HUES48 (cell line): ENCODE results near the gene CTNNBL1.

ENCODE experiments used
- H3K27ac ChIP-seq: one replicate; pipeline ENCODE4 v1.7.0; 2013; ENCODE audit warnings: low read depth, low read length, inconsistent platforms
- H3K27me3 ChIP-seq: 2 replicates; pipeline ENCODE4 v1.6.1; 2013; ENCODE audit warnings: mild to moderate bottlenecking, low read length; ENCODE audit not compliant: control insufficient read depth, insufficient read depth
- H3K36me3 ChIP-seq: 2 replicates; pipeline ENCODE4 v1.6.1; 2013; ENCODE audit warnings: low read length; ENCODE audit not compliant: control insufficient read depth, insufficient read depth
- H3K4me1 ChIP-seq: 2 replicates; pipeline ENCODE4 v1.6.1; 2013; ENCODE audit warnings: mild to moderate bottlenecking, low read length; ENCODE audit not compliant: control insufficient read depth, insufficient read depth
- H3K4me3 ChIP-seq: 2 replicates; pipeline ENCODE4 v1.5.1; 2013; ENCODE audit warnings: mild to moderate bottlenecking, low read depth, low read length
- H3K9ac ChIP-seq: 2 replicates; pipeline ENCODE4 v1.6.1; 2013; ENCODE audit warnings: mild to moderate bottlenecking, low read depth, low read length, moderate library complexity
- H3K9me3 ChIP-seq: 2 replicates; pipeline ENCODE4 v1.6.1; 2013; ENCODE audit warnings: low read length; ENCODE audit not compliant: control insufficient read depth, insufficient read depth

CTNNBL1 gene

DNA sequence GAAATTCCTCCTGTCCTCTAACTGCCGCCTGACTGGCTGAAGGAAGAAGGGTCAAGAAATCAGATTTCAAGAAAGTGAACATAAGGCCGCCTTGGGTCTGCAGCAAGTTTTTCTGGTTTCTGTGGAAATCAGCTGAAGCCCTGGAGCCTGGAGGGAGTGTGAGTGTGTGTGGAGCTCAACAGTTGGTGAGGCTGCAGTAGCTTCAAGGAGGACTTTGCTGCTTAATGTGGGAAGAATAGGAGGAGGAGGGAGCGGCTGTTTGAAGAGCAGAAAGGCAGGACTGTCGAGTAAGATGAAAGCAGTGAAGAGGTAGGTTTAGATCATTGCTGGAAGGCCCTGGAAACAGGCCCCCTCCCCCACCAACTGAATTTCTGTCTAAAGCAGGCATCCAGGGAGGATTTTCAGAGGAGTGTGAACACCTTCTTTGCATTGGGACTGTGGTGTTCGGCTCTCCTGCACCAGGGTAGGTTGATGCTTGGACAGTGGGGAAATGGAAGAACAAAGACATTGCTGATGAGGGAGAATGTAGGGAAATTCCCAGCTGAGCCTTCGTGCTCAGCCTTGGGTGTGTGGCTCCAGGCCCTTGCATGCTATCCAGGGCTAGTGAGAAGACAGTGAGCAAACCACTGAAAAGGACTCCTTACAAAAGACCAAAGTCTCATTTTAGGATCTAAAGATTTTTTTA is 129.6 kb downstream of the CTNNBL1 start:
- Histone ChIP-seq H3K4me3 (no peak overlapping the region), H3K9ac (peak overlapping the region; percentile 22; the same call in 1 of the 2 replicates), H3K9me3 (no peaks in the 10 kb centered on the region), H3K36me3 (no peaks in the 10 kb centered on the region), H3K4me1 (peaks cover 30% of the 10 kb centered on the region), H3K27ac (peak overlapping the region; percentile 63), H3K27me3 (no peaks in the 10 kb centered on the region)

- no peak overlapping the region for H3K9ac ChIP-seq
- H3K36me3 ChIP-seq, result no peaks in the 10 kb centered on the region
- H3K27me3 ChIP-seq, result no peaks in the 10 kb centered on the region
- no peak overlapping the region for H3K4me3 ChIP-seq
- H3K4me1 ChIP-seq, result peaks cover 16% of the 10 kb centered on the region
- no peak overlapping the region for H3K27ac ChIP-seq
- H3K9me3 ChIP-seq, result no peaks in the 10 kb centered on the region
Measured at GRCh38 chr20:37827605-37828004, 133.8 kb downstream of the CTNNBL1 start.

DNA sequence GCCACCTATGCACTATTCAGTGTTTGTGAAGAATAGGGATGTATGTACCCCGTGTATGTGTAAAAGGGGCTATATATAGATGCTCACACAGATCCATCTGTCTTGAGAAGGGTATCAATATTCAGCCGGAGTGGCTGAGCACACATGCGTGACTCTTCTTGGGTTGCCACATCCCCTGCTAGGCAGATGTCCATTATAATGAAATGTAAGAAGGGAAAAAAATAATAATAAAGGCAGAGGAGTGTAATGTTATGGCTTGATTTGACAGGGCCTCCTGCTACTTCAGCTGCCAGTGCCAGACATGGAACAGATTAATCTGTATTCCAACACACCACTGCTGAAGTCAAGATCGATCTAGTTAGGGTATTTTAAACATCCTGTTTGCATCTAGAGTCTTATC is 134.9 kb downstream of the CTNNBL1 start:
- H3K9ac ChIP-seq, result no peak overlapping the region
- no peak overlapping the region for H3K27ac ChIP-seq

GRCh38 chr20:37829128-37829527 is 135.3 kb downstream of the CTNNBL1 start:
- no peak overlapping the region for H3K9ac ChIP-seq
- H3K4me1 ChIP-seq, result peaks cover 4% of the 10 kb centered on the region; the same call in 1 of the 2 replicates
- H3K9me3 ChIP-seq, result no peaks in the 10 kb centered on the region
- H3K4me3 ChIP-seq, result no peak overlapping the region
- no peak overlapping the region for H3K27ac ChIP-seq
- H3K36me3 ChIP-seq, result no peaks in the 10 kb centered on the region
- no peaks in the 10 kb centered on the region for H3K27me3 ChIP-seq

More for the DNA sequence above, 134.9 kb downstream of the CTNNBL1 start:
- Histone ChIP-seq H3K36me3 (no peaks in the 10 kb centered on the region), H3K27me3 (no peaks in the 10 kb centered on the region), H3K9me3 (no peaks in the 10 kb centered on the region), H3K4me1 (peaks cover 9% of the 10 kb centered on the region), H3K4me3 (no peak overlapping the region)

GRCh38 chr20:37833221-37833896 is 139.5 kb downstream of the CTNNBL1 start:
- Histone ChIP-seq H3K36me3 (no peaks in the 10 kb centered on the region), H3K9ac (no peak overlapping the region), H3K27me3 (no peaks in the 10 kb centered on the region), H3K4me3 (no peak overlapping the region), H3K27ac (no peak overlapping the region), H3K9me3 (no peaks in the 10 kb centered on the region), H3K4me1 (peaks cover 3% of the 10 kb centered on the region; the same call in 1 of the 2 replicates)

GRCh38 chr20:37836926-37837325 is 143.1 kb downstream of the CTNNBL1 start:
- no peaks in the 10 kb centered on the region for H3K9me3 ChIP-seq
- no peaks in the 10 kb centered on the region for H3K27me3 ChIP-seq

DNA sequence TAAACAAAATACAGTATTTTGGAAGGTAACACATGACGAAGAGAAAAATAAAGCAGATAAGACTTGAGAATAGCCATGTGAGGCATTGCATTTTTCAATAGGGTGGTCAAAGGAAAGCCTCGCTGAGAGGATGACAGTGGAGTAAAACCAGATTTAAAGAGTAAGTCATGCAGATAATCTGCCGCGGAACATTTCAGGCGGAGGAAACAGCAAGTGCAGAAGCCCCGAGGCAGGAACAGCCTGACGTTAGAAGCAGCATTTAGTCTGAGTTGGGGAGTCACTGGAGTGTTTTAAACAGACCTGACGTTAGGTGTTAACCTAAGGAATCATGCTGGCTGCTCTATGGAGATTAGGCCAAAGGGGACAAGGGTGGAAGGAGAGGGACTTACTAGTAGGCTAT is 144.1 kb downstream of the CTNNBL1 start:
- Histone ChIP-seq H3K4me3 (no peak overlapping the region), H3K27ac (no peak overlapping the region), H3K4me1 (peaks cover 4% of the 10 kb centered on the region), H3K36me3 (peaks cover 12% of the 10 kb centered on the region; the same call in 1 of the 2 replicates), H3K27me3 (no peaks in the 10 kb centered on the region), H3K9me3 (no peaks in the 10 kb centered on the region), H3K9ac (no peak overlapping the region)

More at GRCh38 chr20:37836926-37837325, 143.1 kb downstream of the CTNNBL1 start:
- Histone ChIP-seq H3K9ac (no peak overlapping the region), H3K4me1 (peaks cover 3% of the 10 kb centered on the region; the same call in 1 of the 2 replicates), H3K4me3 (no peak overlapping the region), H3K36me3 (peaks cover 3% of the 10 kb centered on the region; the same call in 1 of the 2 replicates), H3K27ac (no peak overlapping the region)

DNA sequence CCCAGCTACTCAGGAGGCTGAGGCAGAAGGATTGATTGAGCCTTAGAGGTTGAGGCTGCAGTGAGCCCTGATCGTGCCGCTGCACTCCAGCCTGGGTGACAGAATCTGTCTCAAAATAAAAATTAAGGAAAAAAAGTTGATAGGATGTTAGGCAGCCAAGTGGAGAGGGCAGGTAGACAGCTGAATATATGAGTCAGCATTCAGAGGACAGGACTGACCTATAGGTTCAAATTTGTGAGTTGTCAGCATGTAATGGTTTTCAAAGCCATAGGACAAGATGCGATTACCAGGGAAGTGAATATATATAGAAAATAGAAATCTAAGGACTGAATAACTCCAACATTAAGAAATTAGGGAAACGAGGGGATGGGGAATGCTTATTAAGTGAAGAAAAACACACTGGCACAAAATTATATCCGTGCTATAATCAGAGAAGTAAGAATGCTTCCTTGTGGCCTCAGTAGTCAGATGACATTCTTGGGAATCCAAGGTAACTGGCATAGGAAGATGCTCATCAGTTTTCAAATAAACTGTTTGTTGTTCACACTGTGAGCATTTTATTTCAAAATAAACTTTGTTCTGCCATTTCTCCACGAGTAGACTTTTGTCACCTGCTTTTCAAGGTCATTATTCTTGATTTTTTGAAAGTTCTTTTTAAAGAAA is 145.1 kb downstream of the CTNNBL1 start:
- Histone ChIP-seq H3K4me3 (no peak overlapping the region), H3K27me3 (no peaks in the 10 kb centered on the region), H3K9ac (no peak overlapping the region), H3K36me3 (peaks cover 18% of the 10 kb centered on the region; the same call in 1 of the 2 replicates), H3K4me1 (peaks cover 3% of the 10 kb centered on the region; the same call in 1 of the 2 replicates), H3K9me3 (no peaks in the 10 kb centered on the region), H3K27ac (no peak overlapping the region)

GRCh38 chr20:37839432-37839827 is 145.6 kb downstream of the CTNNBL1 start:
- Histone ChIP-seq H3K4me3 (no peak overlapping the region), H3K9me3 (no peaks in the 10 kb centered on the region), H3K36me3 (peaks cover 18% of the 10 kb centered on the region; the same call in 1 of the 2 replicates), H3K9ac (no peak overlapping the region), H3K27me3 (no peaks in the 10 kb centered on the region), H3K27ac (no peak overlapping the region), H3K4me1 (peaks cover 3% of the 10 kb centered on the region; the same call in 1 of the 2 replicates)

- Histone ChIP-seq H3K36me3 (peaks cover 18% of the 10 kb centered on the region; the same call in 1 of the 2 replicates), H3K4me1 (peaks cover 3% of the 10 kb centered on the region; the same call in 1 of the 2 replicates), H3K9me3 (no peaks in the 10 kb centered on the region), H3K27me3 (no peaks in the 10 kb centered on the region), H3K4me3 (no peak overlapping the region), H3K9ac (no peak overlapping the region), H3K27ac (no peak overlapping the region)
Measured at GRCh38 chr20:37839955-37840354, 146.1 kb downstream of the CTNNBL1 start.
